GM21825 (cell line): ENCODE data around the gene CYP2W1.
"Not testable (repeated sequence)": the region's sequence is repeated elsewhere in the genome, so short reads cannot be mapped to it uniquely, and the experiment has no call there.

Experiments used
- ATAC-seq: cut with Tn5 transposase; IDR thresholded peaks from one replicate; pipeline ENCODE4 v1.9.1; 2021; ENCODE audit warnings: mild to moderate bottlenecking, moderate library complexity; ENCODE audit not compliant: unreplicated experiment

The CYP2W1 gene

GRCh38 chr7:1024876-1025742 is 42.1 kb downstream of the CYP2W1 start:
- no peak for ATAC-seq

- no peak for ATAC-seq
Observed at GRCh38 chr7:1025743-1026581, 43.0 kb downstream of the CYP2W1 start.

GRCh38 chr7:1026721-1027161 is 43.8 kb downstream of the CYP2W1 start:
- ATAC-seq = no peak

- peak; percentile 6 for ATAC-seq
Observed at GRCh38 chr7:1027242-1028043, 44.5 kb downstream of the CYP2W1 start.

- ATAC-seq = peak; percentile 43
Observed at GRCh38 chr7:1028044-1028770, 45.2 kb downstream of the CYP2W1 start.

GRCh38 chr7:1028775-1029636 is 46.0 kb downstream of the CYP2W1 start:
- no peak for ATAC-seq

GRCh38 chr7:1029637-1030443 is 46.9 kb downstream of the CYP2W1 start:
- no peak for ATAC-seq

- no peak for ATAC-seq
Observed at GRCh38 chr7:1030444-1031070, 47.6 kb downstream of the CYP2W1 start.

GRCh38 chr7:1031716-1032455 is 48.9 kb downstream of the CYP2W1 start:
- ATAC-seq = no peak

- no peak for ATAC-seq
Observed at GRCh38 chr7:1032536-1033181, 49.7 kb downstream of the CYP2W1 start.

GRCh38 chr7:1033546-1034145 is 50.7 kb downstream of the CYP2W1 start:
- ATAC-seq = no peak

GRCh38 chr7:1034769-1035168 is 51.8 kb downstream of the CYP2W1 start:
- not testable (repeated sequence) for ATAC-seq

GRCh38 chr7:1036164-1036928 is 53.4 kb downstream of the CYP2W1 start:
- not testable (repeated sequence) for ATAC-seq
